Hepatocyte (in vitro differentiated cells): ENCODE results near the gene MASP2. TPM values are rescaled to one million over a fixed set of nuclear protein-coding genes. Genes with fewer than 3 reads are reported as not detected.
"Not testable (repeated sequence)": the region's sequence is repeated elsewhere in the genome, so short reads cannot be mapped to it uniquely, and the experiment has no call there.

Experiments
- DNase-seq: peaks from one replicate; pipeline ENCODE4 v3.0.0-alpha.2; 2016; ENCODE audit warnings: low spot score
- H2AFZ ChIP-seq: fragments of 200-600 bp; sonication (generic); 2 replicates; pipeline ENCODE4 v1.6.0; 2016; ENCODE audit warnings: antibody characterized with exemption, mild to moderate bottlenecking
- H3K27ac ChIP-seq: fragments of 200-600 bp; sonication (generic); 2 replicates; pipeline ENCODE4 v1.5.1; 2016; ENCODE audit warnings: mild to moderate bottlenecking
- H3K27me3 ChIP-seq: fragments of 200-600 bp; sonication (generic); 2 replicates; pipeline ENCODE4 v1.6.1; 2016
- H3K36me3 ChIP-seq: fragments of 200-600 bp; sonication (generic); replicated peaks from 2 replicates; pipeline ENCODE4 v1.5.1; 2016; ENCODE audit warnings: low read depth; ENCODE audit not compliant: insufficient read depth
- H3K4me1 ChIP-seq: fragments of 200-600 bp; sonication (generic); 2 replicates; pipeline ENCODE4 v1.5.1; 2016; ENCODE audit warnings: mild to moderate bottlenecking, moderate library complexity; ENCODE audit not compliant: insufficient read depth
- H3K4me2 ChIP-seq: fragments of 200-600 bp; sonication (generic); 2 replicates; pipeline ENCODE4 v1.6.0; 2016
- H3K4me3 ChIP-seq: fragments of 200-600 bp; sonication (generic); 2 replicates; pipeline ENCODE4 v1.5.1; 2016; ENCODE audit warnings: mild to moderate bottlenecking
- H3K79me2 ChIP-seq: fragments of 200-600 bp; sonication (generic); 2 replicates; pipeline ENCODE4 v1.6.0; 2017; ENCODE audit warnings: mild to moderate bottlenecking
- H3K9me2 ChIP-seq: fragments of 200-600 bp; sonication (generic); replicated peaks from 2 replicates; pipeline ENCODE4 v1.6.0; 2017; ENCODE audit warnings: mild to moderate bottlenecking; ENCODE audit not compliant: insufficient read depth
- H3K9me3 ChIP-seq: fragments of 200-600 bp; sonication (generic); 2 replicates; pipeline ENCODE4 v1.5.1; 2016; ENCODE audit warnings: low read depth, mild to moderate bottlenecking
- H4K20me1 ChIP-seq: fragments of 200-600 bp; sonication (generic); 2 replicates; pipeline ENCODE4 v1.6.0; 2016; ENCODE audit warnings: mild to moderate bottlenecking; ENCODE audit not compliant: insufficient read depth, poor library complexity, severe bottlenecking
- EZH2 ChIP-seq: fragments of 200-600 bp; sonication (generic); IDR thresholded peaks from 2 replicates; pipeline ENCODE4 v1.6.1; 2016; ENCODE audit warnings: antibody characterized with exemption, mild to moderate bottlenecking, borderline replicate concordance
- EZH2phosphoT487 ChIP-seq: fragments of 200-600 bp; sonication (generic); IDR thresholded peaks from one replicate; pipeline ENCODE4 v1.6.1; 2018; ENCODE audit warnings: antibody characterized with exemption, mild to moderate bottlenecking, low read depth, moderate library complexity; ENCODE audit not compliant: unreplicated experiment, severe bottlenecking
- WGBS: methylation state at CpG from one replicate; pipeline ENCODE4 v1.1.6; 2016; ENCODE audit warnings: low lambda C conversion rate; ENCODE audit errors: missing lambda C conversion rate; 5-methylcytosine and 5-hydroxymethylcytosine counted together
- polyA plus RNA-seq: library from polyadenylated mRNA; unstranded; fragments of >200 nt; fragmentation: Nextera tagmentation; extraction: Ambion mirVana; gene quantifications from 2 replicates; pipeline ENCODE4 v1.2.1, GENCODE V29; 2016
- total RNA-seq: library from RNA; depleted of rRNA; stranded (reverse); fragments of >200 nt; gene quantifications from 2 replicates; pipeline ENCODE4 v1.2.3, GENCODE V29; 2014
- TF ChIP-seq, protein P1 (sequence below): fragments of 200-600 bp; sonication (generic); IDR thresholded peaks from 2 replicates; pipeline ENCODE4 v1.5.1; 2016; ENCODE audit warnings: antibody characterized with exemption, mild to moderate bottlenecking; ENCODE audit not compliant: poor library complexity

The MASP2 gene
- total RNA-seq (1.0 and 3.3 TPM in 2 replicates), polyA plus RNA-seq (9.5 and 16.6 TPM in 2 replicates)

DNA sequence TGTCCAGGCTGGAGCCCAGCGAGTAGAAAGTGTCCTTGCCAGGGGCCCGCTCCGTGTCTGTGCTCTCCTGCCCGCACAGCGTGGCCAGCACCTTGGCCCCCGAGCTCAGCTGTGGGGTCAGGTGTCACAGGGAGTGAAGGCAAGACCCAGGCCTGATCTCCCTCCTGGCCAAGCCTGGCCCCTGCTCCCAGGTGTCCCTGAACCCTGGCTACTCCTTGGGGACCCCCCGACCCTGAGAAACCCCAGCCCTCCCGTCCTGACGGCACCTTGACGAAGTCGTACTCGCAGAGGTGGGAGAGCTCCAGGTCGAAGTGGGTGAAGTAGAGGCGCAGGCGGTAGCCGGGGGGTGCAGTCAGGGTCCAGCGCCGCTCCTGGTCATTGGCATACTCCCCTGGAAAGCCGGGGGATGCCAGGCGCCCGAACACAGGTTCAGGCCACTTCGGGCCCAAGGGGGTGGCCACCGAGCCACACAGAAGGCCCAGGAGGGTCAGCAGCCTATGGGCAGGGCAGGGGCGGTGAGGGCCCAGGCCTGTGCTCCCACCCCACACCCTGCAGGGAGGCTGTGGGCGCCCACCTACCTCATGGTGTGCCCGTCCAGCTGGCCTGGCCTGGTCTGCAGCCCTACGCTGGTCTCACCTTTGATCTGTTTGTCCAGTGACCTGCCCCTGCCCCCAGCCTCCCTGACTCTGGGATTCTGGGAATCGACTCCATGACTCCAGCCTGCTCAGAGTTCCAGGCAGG, at the start of gene MASP2:
Gene MASP2, minus strand, starts transcription at position 615 of the 741 bp plus-strand sequence. Its CDS starts 32 bp downstream, at position 583.
- no peak within 1 kb of the TSS for H3K4me2 ChIP-seq
- no peaks in the 10 kb centered on the region for H3K79me2 ChIP-seq
- H2AFZ ChIP-seq, result no peak within 1 kb of the TSS
- H3K27me3 ChIP-seq, result no peaks in the 10 kb centered on the region
- H3K27ac ChIP-seq, result no peak within 1 kb of the TSS
- H3K4me3 ChIP-seq, result no peak within 1 kb of the TSS
- H3K36me3 ChIP-seq, result no peaks in the 10 kb centered on the region
- WGBS, result 90% methylated on average over 26 of the region's 28 CpGs
- TF ChIP-seq EZH2 (no peak), EZH2phosphoT487 (no peak)
- TF ChIP-seq, protein P1, sequence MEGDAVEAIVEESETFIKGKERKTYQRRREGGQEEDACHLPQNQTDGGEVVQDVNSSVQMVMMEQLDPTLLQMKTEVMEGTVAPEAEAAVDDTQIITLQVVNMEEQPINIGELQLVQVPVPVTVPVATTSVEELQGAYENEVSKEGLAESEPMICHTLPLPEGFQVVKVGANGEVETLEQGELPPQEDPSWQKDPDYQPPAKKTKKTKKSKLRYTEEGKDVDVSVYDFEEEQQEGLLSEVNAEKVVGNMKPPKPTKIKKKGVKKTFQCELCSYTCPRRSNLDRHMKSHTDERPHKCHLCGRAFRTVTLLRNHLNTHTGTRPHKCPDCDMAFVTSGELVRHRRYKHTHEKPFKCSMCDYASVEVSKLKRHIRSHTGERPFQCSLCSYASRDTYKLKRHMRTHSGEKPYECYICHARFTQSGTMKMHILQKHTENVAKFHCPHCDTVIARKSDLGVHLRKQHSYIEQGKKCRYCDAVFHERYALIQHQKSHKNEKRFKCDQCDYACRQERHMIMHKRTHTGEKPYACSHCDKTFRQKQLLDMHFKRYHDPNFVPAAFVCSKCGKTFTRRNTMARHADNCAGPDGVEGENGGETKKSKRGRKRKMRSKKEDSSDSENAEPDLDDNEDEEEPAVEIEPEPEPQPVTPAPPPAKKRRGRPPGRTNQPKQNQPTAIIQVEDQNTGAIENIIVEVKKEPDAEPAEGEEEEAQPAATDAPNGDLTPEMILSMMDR, result no peak
- H4K20me1 ChIP-seq, result no peaks in the 10 kb centered on the region
- H3K9me2 ChIP-seq, result no peaks in the 10 kb centered on the region
- no peaks in the 10 kb centered on the region for H3K4me1 ChIP-seq
- no peaks in the 10 kb centered on the region for H3K9me3 ChIP-seq
- DNase-seq, result no peak

DNA sequence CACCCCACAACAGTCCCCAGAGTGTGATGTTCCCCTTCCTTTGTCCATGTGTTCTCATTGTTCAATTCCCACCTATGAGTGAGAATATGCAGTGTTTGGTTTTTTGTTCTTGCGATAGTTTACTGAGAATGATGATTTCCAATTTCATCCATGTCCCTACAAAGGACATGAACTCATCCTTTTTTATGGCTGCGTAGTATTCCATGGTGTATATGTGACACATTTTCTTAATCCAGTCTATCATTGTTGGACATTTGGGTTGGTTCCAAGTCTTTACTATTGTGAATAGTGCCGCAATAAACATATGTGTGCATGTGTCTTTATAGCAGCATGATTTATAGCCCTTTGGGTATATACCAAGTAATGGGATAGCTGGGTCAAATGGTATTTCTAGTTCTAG, 36.7 kb upstream of the MASP2 start:
- H3K27me3 ChIP-seq, H3K4me1 ChIP-seq, H3K36me3 ChIP-seq, H3K4me2 ChIP-seq, H3K9me2 ChIP-seq, H3K9me3 ChIP-seq, H3K4me3 ChIP-seq, H3K79me2 ChIP-seq, H4K20me1 ChIP-seq, DNase-seq, H3K27ac ChIP-seq, H2AFZ ChIP-seq: not testable (repeated sequence)
- WGBS, result 94% methylated on average over 3 of the region's 3 CpGs

DNA sequence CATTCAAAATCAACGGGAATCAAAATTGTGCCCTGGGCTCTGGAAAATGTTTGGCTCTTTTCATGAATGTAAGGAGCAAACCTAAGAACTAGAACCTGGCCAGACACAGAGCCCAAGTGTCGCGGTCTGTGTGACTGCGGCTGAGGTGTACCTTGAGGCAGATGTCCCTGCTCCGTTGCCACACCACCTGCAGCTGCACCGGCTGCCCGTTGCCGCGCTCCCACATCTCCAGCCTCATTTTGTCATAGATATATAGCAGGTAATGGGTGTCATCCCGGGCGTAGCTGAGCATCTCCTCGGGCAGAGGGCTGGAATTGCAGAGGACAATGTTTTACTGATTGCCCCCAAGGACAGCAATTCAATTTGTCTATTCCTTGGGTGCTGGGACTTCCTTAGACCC, 33.9 kb upstream of the MASP2 start:
- no peaks in the 10 kb centered on the region for H3K27me3 ChIP-seq
- no peaks in the 10 kb centered on the region for H3K36me3 ChIP-seq
- no peak for TF ChIP-seq EZH2
- TF ChIP-seq, protein P1, result no peak
- no peak overlapping the region for H3K27ac ChIP-seq
- 94% methylated on average over 11 of the region's 12 CpGs for WGBS
- no peaks in the 10 kb centered on the region for H3K4me1 ChIP-seq
- no peak overlapping the region for H3K4me2 ChIP-seq
- H4K20me1 ChIP-seq, result no peaks in the 10 kb centered on the region
- H3K4me3 ChIP-seq, result no peak overlapping the region
- no peaks in the 10 kb centered on the region for H3K9me2 ChIP-seq
- H2AFZ ChIP-seq, result no peak overlapping the region
- DNase-seq, result no peak
- no peaks in the 10 kb centered on the region for H3K9me3 ChIP-seq
- no peaks in the 10 kb centered on the region for H3K79me2 ChIP-seq

DNA sequence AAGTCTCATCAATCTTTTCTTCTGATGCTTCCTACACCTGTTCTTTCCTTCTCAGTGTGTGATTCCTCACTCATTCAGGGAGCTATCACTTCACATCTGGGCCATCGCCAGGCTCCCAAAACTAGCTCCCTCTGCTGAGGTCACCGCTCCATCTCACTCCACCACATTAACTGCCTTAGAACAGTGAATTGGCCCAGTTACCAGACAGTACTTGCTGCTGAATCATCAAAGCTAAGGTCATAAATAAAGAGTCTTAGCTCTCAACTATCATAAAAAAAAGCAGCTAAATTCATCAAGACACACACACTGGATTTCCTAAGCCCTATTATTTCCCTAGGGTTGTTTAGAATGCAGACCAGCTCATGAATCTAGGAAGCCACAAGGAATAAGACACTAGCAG, 31.6 kb upstream of the MASP2 start:
- H3K4me3 ChIP-seq, result no peak overlapping the region
- no peaks in the 10 kb centered on the region for H3K9me2 ChIP-seq
- H3K9me3 ChIP-seq, result no peaks in the 10 kb centered on the region

DNA sequence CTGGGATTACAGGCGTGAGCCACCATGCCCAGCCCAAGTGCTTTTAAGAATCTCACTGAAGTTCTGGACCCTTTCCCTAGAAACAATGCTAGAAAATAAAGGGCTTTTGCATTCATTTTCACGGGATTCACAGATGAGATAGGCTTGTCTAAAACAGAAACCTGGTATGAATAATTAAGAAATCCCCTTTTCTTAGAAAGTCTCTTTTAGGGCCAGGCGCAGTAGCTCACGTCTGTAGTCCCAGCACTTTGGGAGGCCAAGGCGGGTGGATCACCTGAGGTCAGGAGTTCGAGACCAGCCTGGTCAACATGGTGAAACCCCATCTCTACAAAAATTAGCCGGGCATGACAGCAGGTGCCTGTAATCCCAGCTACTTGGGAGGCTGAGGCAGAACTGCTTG, 26.4 kb upstream of the MASP2 start:
- H2AFZ ChIP-seq, DNase-seq, H3K9me3 ChIP-seq, H4K20me1 ChIP-seq, H3K36me3 ChIP-seq, H3K79me2 ChIP-seq, H3K27ac ChIP-seq, H3K9me2 ChIP-seq, H3K4me1 ChIP-seq, H3K4me2 ChIP-seq, H3K4me3 ChIP-seq, H3K27me3 ChIP-seq: not testable (repeated sequence)
- 97% methylated on average over 7 of the region's 7 CpGs for WGBS

More for the DNA sequence above, 31.6 kb upstream of the MASP2 start:
- DNase-seq, result no peak
- Histone ChIP-seq H3K27me3 (no peaks in the 10 kb centered on the region), H2AFZ (no peak overlapping the region), H3K27ac (no peak overlapping the region), H3K4me1 (no peaks in the 10 kb centered on the region), H3K79me2 (no peaks in the 10 kb centered on the region), H4K20me1 (no peaks in the 10 kb centered on the region), H3K4me2 (no peak overlapping the region), H3K36me3 (no peaks in the 10 kb centered on the region)
- WGBS, result 100% methylated on average over 2 of the region's 2 CpGs
- TF ChIP-seq EZH2phosphoT487 (no peak), EZH2 (no peak)
- TF ChIP-seq, protein P1, result no peak
